Effector memory CD4-positive, alpha-beta T cell (primary cell): Measurements from ENCODE around the gene MAP3K10.

ENCODE experiments used
- DNase-seq, 3 donors: peaks; one replicate each; pipeline ENCODE4 v3.0.0-alpha.2; 2020
- H3K27ac ChIP-seq: 2 replicates; pipeline ENCODE4 v1.7.0; 2013; ENCODE audit warnings: mild to moderate bottlenecking, low read length, moderate library complexity; ENCODE audit not compliant: insufficient read depth, poor library complexity, severe bottlenecking
- H3K27me3 ChIP-seq: replicated peaks from 2 replicates; pipeline ENCODE4 v1.7.0; 2013; ENCODE audit warnings: mild to moderate bottlenecking, low read length; ENCODE audit not compliant: insufficient read depth, control insufficient read depth, poor library complexity, severe bottlenecking
- H3K36me3 ChIP-seq: 2 replicates; pipeline ENCODE4 v1.7.0; 2013; ENCODE audit warnings: mild to moderate bottlenecking, low read length, moderate library complexity; ENCODE audit not compliant: control insufficient read depth, insufficient read depth
- H3K4me1 ChIP-seq: 2 replicates; pipeline ENCODE4 v1.7.0; 2013; ENCODE audit warnings: low read length, mild to moderate bottlenecking; ENCODE audit not compliant: control insufficient read depth, insufficient read depth, poor library complexity, severe bottlenecking
- H3K4me3 ChIP-seq: 2 replicates; pipeline ENCODE4 v1.7.0; 2013; ENCODE audit warnings: low read length, low read depth, mild to moderate bottlenecking; ENCODE audit not compliant: insufficient read depth, poor library complexity, severe bottlenecking
- H3K9me3 ChIP-seq: 2 replicates; pipeline ENCODE4 v1.7.0; 2013; ENCODE audit warnings: mild to moderate bottlenecking, low read length, moderate library complexity; ENCODE audit not compliant: control insufficient read depth

The MAP3K10 gene

GRCh38 chr19:40247178-40247577 is 56.0 kb downstream of the MAP3K10 start:
- Histone ChIP-seq H3K9me3 (no peaks in the 10 kb centered on the region), H3K27me3 (no peaks in the 10 kb centered on the region), H3K36me3 (peaks cover 5% of the 10 kb centered on the region), H3K4me1 (no peaks in the 10 kb centered on the region), H3K4me3 (no peak overlapping the region), H3K27ac (no peak overlapping the region)
- no peak for DNase-seq

GRCh38 chr19:40247735-40248262 is 56.6 kb downstream of the MAP3K10 start:
- H3K36me3 ChIP-seq: peaks cover under 1% of the 10 kb centered on the region

GRCh38 chr19:40249201-40249600 is 58.0 kb downstream of the MAP3K10 start:
- no peaks in the 10 kb centered on the region for H3K27me3 ChIP-seq
- H3K27ac ChIP-seq: no peak overlapping the region
- H3K9me3 ChIP-seq: no peaks in the 10 kb centered on the region
- peaks cover 14% of the 10 kb centered on the region for H3K36me3 ChIP-seq
- DNase-seq: no peak
- H3K4me3 ChIP-seq: no peak overlapping the region
- H3K4me1 ChIP-seq: no peaks in the 10 kb centered on the region

More at GRCh38 chr19:40247735-40248262, 56.6 kb downstream of the MAP3K10 start:
- no peaks in the 10 kb centered on the region for H3K4me1 ChIP-seq
- H3K27ac ChIP-seq: no peak overlapping the region
- DNase-seq: no peak
- no peak overlapping the region for H3K4me3 ChIP-seq
- H3K27me3 ChIP-seq: no peaks in the 10 kb centered on the region
- no peaks in the 10 kb centered on the region for H3K9me3 ChIP-seq

GRCh38 chr19:40249781-40250180 is 58.6 kb downstream of the MAP3K10 start:
- Histone ChIP-seq H3K36me3 (peaks cover 18% of the 10 kb centered on the region), H3K4me1 (no peaks in the 10 kb centered on the region), H3K9me3 (no peaks in the 10 kb centered on the region), H3K4me3 (no peak overlapping the region), H3K27me3 (no peaks in the 10 kb centered on the region), H3K27ac (no peak overlapping the region)
- DNase-seq: no peak

GRCh38 chr19:40251244-40251643 is 60.0 kb downstream of the MAP3K10 start:
- H3K4me3 ChIP-seq: no peak overlapping the region
- H3K4me1 ChIP-seq: no peaks in the 10 kb centered on the region
- no peak overlapping the region for H3K27ac ChIP-seq
- peaks cover 33% of the 10 kb centered on the region for H3K36me3 ChIP-seq
- no peak for DNase-seq
- H3K9me3 ChIP-seq: no peaks in the 10 kb centered on the region
- H3K27me3 ChIP-seq: no peaks in the 10 kb centered on the region

GRCh38 chr19:40251991-40252390 is 60.8 kb downstream of the MAP3K10 start:
- Histone ChIP-seq H3K27me3 (no peaks in the 10 kb centered on the region), H3K36me3 (peaks cover 40% of the 10 kb centered on the region), H3K9me3 (no peaks in the 10 kb centered on the region), H3K27ac (no peak overlapping the region), H3K4me3 (no peak overlapping the region), H3K4me1 (no peaks in the 10 kb centered on the region)
- no peak for DNase-seq

GRCh38 chr19:40252395-40252794 is 61.2 kb downstream of the MAP3K10 start:
- H3K36me3 ChIP-seq: peaks cover 41% of the 10 kb centered on the region
- no peak for DNase-seq
- no peak overlapping the region for H3K27ac ChIP-seq
- H3K27me3 ChIP-seq: no peaks in the 10 kb centered on the region
- no peaks in the 10 kb centered on the region for H3K9me3 ChIP-seq
- H3K4me3 ChIP-seq: no peak overlapping the region
- no peaks in the 10 kb centered on the region for H3K4me1 ChIP-seq

- no peak for DNase-seq
- H3K27ac ChIP-seq: no peak overlapping the region
- H3K9me3 ChIP-seq: no peaks in the 10 kb centered on the region
- peaks cover 41% of the 10 kb centered on the region for H3K36me3 ChIP-seq
- H3K27me3 ChIP-seq: no peaks in the 10 kb centered on the region
- H3K4me3 ChIP-seq: no peak overlapping the region
- no peaks in the 10 kb centered on the region for H3K4me1 ChIP-seq
Measured at GRCh38 chr19:40253611-40254092, 62.4 kb downstream of the MAP3K10 start.

- peaks cover 41% of the 10 kb centered on the region for H3K36me3 ChIP-seq
- H3K4me1 ChIP-seq: no peaks in the 10 kb centered on the region
- no peaks in the 10 kb centered on the region for H3K27me3 ChIP-seq
- no peak overlapping the region for H3K27ac ChIP-seq
- no peaks in the 10 kb centered on the region for H3K9me3 ChIP-seq
- DNase-seq: no peak
- no peak overlapping the region for H3K4me3 ChIP-seq
Measured at GRCh38 chr19:40254714-40255418, 63.6 kb downstream of the MAP3K10 start.

- Histone ChIP-seq H3K4me1 (no peaks in the 10 kb centered on the region), H3K27me3 (no peaks in the 10 kb centered on the region), H3K9me3 (no peaks in the 10 kb centered on the region), H3K36me3 (peaks cover 41% of the 10 kb centered on the region), H3K27ac (no peak overlapping the region), H3K4me3 (no peak overlapping the region)
- DNase-seq: no peak
Measured at GRCh38 chr19:40255619-40256166, 64.5 kb downstream of the MAP3K10 start.
